DMS153 treated with DMSO at 0.1 percent for 48 hours (cell line): ENCODE data around the gene JSRP1.
"Not testable (repeated sequence)": the region's sequence is repeated elsewhere in the genome, so short reads cannot be mapped to it uniquely, and the experiment has no call there.

Experiments used
- DNase-seq: peaks from one replicate; lab custom pipeline; 2025; ENCODE audit not compliant: unreplicated experiment; lab: John Stamatoyannopoulos, UW

The JSRP1 gene

DNA sequence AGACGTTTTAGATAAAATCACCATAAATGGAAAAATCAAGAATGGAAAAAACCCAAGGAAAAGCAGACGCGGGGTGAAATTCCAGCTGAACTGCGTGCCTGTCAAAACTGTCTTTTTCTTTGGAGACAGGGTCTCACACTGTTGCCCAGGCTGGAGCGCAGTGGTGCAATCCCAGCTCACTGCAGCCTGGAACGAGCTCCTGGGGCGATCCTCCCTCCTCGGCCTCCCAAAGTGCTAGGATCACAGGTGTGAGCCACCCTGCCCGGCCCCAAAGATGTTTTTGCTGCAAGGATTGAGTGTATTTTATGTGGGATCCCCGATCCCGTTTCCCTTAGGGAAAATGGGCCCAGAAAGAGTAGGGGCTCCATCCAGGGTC lies 26.6 kb upstream of the JSRP1 start:
- no peak for DNase-seq

GRCh38 chr19:2282062-2282861 lies 26.0 kb upstream of the JSRP1 start, which contains the start of gene PEAK3:
PEAK3 (minus strand) TSS chr19:2282175; CDS start chr19:2280931, 1,244 bp downstream.
- no peak for DNase-seq

DNA sequence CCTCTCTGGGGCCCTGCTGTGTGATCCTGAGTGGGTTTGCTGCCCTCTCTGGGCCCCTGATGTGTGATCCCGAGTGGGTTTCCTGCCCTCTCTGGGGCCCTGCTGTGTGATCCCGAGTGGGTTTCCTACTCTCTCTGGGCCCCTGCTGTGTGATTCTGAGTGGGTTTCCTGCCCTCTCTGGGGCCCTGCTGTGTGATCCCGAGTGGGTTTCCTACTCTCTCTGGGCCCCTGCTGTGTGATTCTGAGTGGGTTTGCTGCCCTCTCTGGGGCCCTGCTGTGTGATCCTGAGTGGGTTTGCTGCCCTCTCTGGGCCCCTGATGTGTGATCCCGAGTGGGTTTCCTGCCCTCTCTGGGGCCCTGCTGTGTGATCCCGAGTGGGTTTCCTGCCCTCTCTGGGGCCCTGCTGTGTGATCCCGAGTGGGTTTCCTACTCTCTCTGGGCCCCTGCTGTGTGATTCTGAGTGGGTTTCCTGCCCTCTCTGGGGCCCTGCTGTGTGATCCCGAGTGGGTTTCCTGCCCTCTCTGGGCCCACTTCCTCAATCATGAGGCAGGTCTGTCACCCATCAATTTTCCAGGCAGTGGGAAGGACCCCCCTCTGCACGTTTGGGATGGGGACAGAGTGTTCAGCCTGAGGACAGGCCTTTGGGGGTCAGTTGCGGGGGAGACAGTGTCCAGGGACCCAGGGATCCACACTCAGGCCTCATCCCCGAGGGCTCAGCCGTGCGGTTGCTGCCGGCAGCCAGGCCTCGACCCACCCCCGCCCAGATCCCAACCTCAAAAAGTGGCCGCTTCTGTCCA lies 25.2 kb upstream of the JSRP1 start:
- not testable (repeated sequence) for DNase-seq

GRCh38 chr19:2280633-2281264 lies 24.5 kb upstream of the JSRP1 start:
- DNase-seq, result no peak

DNA sequence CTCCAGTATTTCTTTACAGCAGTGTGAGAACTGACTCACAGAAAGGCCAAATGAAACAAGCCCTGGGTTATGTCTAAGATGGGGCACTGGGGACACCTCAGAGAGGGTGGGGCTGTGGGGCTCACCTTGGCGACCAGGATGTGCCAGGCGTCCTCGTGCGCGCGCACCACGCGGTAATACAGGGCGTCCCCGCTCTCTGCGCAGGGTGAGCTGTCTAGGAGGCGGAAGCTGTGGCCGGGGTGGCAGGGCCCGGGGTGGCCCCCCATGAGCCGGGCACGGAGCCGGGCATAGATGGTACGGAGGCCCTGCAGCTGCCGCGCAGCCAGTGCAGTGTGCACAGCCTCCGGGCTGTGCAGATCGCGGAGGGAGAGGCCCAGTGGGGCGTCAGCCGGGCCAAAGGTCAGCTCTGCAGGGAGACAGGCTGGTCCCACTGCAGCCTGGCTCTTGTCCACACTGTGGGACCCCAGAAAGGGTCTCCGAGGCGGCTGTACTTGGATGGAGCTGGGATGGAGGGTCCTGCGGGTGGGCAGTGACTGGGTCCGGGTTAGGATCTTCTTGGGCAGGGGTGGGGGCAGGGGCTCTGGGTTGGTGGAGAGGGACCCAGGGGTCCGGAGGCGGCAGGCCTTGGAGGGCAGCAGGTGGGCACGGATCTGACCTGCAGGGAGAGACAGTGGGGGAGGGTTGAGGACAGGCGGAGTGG lies 22.4 kb upstream of the JSRP1 start:
- DNase-seq, result no peak

DNA sequence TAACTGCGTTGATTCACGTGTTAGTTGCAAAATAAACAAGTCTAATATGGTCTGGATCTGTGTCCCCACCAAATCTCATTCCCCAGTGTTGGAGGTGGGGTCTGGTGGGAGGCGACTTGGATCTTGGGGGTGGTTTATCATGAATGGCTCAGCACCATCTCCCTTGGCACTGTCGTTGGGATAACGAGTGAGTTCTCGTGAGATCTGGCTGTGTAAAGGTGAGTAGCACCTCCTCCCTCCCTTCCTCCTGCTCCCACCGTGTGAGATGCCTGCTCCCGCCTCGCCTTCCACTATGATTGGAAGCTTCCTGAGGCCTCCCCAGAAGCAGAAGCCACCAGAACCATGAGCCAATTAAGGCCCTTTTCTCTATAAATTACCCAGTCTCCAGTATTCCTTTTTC lies 20.9 kb upstream of the JSRP1 start:
- no peak for DNase-seq

DNA sequence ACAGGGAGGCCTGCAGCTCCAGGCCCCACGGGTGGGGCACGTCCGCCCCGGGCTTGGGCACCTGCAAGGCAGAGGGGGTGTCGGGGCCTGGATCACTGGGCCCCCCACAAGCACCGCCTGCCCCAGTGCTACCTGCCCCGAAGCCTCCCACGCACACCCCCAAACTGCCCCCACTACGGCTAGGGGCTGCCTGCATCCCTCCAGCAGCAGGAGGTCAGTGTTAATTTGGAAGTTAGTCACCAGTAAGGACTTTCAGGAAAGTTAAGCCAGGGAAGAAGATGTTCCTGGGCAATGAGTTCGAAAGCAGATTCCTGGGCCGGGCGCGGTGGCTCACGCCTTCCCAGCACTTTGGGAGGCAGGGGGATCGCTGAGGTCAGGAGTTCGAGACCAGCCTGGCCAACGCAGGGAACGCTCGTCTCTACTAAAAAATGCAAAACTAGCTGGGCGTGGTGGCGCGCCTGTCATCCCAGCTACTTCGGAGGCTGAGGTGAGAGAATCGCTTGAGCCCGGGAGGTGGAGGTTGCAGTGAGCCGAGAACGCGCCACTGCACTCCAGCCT lies 20.3 kb upstream of the JSRP1 start:
- DNase-seq, result no peak

GRCh38 chr19:2275588-2276428 lies 19.6 kb upstream of the JSRP1 start:
- DNase-seq, result no peak

DNA sequence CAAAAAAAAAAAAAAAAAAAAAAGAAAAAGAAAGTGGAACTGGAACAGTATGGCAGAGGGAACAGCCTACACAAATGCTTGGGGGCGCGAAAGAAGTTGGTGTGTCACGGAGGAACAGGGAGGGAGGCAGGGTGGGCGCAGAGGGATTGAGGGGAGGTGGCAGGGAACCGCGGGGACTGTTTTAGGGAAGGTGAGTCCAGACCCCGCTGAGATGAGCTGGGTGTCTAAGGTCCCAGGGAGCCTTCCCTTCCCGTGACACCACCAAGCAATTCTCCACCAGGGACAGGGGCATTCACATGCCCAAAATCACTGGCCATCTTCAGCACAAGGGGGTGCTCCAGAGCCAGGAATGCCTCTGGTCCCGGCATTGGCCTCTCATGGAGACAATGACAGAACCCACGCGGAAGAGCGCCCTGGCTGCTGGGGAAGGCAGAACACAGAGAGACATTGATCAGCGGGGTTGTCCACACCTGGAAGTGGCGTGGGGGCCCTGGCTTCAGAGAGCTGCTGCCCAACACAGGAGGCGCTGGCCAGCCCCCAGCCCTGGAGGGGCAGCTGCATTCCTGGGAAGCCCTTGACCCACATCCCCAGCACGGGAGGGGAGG lies 18.8 kb upstream of the JSRP1 start:
- no peak for DNase-seq

- no peak for DNase-seq
Observed at GRCh38 chr19:2274185-2274711, 18.0 kb upstream of the JSRP1 start.

- peak; percentile 22 for DNase-seq
Observed at GRCh38 chr19:2273356-2274184, 17.4 kb upstream of the JSRP1 start.

DNA sequence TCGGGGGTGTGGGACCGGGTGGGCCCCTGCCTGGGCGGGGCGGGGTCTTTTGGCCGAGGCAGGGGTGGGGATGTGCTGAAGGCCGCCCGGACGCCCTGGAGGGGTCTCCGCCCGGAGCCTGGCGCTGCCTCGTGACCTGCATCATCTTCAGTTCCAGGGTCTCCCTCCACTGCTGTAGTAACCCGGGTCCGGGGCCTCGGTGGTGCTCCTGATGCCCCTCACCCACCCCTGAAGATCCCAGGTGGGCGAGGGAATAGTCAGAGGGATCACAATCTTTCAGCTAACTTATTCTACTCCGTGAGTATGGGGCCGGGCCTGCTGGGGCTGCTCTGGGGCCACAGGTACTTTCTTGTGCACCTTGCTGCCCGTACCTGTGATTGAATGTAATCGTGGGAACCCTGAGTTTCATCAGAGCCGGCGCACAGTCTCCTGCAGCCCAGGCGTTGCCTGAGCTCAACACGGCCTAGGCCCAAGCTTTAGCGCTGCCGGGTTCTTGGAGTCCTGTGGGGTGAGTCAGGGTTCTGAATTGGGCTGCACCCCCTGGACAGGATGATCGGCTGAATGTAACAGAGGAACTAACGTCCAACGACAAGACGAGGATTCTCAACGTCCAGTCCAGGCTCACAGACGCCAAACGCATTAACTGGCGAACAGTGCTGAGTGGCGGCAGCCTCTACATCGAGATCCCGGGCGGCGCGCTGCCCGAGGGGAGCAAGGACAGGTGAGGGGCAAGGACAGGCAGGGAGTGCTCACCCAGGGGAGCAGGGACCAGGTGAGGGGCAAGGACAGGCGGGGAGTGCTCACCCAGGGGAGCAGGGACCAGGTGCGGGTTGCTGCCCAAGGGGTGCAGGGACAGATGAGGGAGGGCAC lies 15.3 kb upstream of the JSRP1 start:
- no peak for DNase-seq

DNA sequence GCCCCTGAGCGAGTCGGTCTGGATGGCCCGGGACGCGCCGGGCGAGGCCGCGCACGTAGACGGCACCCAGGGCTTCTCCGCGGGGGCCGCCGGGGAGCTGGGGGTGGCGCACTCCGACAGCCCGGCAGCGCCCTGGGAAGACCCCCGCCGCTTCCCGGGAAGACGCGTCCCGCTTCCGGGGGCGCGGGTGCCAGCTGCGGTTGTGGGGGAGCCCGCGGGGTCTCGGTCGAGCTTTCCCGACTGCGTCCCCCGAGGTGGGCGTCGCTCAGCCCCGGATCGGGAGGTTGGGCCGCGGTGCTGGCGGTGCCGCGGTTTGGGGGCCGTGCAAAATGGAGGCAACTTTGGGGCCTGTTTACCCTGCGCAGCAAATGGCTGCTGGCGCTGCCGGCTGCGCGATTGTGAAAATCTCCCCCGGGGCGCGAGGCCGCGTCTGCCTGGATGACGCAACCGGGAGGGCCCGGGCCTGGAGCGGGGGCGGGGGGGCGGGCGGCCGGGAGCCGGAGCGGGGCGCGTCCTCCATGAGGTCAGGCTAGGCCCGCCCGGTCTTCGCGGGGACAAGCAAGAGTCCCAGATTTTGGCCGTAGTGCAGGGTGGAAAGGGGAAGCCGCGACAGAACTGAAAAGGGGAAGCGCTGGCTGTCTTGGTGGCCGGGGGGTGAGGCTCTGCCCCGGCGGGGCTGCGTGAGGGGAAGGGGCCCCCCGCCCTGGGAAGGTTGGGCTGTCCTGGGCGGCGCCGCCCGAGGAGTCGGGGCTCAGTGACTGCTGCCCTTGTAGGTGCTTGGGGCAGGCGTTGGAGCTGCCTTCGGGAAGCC lies 14.4 kb upstream of the JSRP1 start:
- no peak for DNase-seq

DNA sequence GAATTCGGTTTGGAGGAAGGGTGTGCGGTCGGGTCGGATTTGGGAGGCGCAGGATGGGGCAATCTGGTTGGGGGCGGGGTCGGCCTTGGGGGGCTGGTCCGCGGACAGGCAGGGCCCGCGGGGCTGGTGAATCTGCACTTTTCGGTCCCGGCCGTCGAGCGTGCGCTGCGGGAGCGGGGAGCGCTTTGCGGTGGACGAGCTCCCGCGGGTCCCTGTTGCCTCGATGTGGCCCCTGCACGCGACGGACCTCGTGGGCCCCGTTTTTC lies 13.9 kb upstream of the JSRP1 start:
- DNase-seq, result no peak

- DNase-seq, result peak; percentile 62
Observed at GRCh38 chr19:2269244-2270156, 13.3 kb upstream of the JSRP1 start.

DNA sequence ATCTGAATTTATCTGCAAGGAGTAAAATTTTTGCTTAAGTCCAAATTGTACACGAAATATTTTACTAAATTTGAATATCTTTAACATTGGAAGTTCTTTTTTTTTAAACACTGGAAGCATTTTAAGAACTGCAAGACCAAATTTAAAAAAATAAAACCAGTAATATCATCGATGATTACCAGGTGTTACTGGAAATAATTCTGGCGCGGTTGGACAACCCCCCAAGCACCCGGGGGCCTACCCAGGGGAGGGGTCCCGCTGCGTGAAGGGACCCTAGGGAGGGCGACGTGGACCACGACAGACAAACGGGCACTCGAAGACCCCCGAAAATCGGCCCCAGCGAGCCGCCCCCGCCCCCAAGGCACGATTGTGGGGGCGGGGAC lies 12.6 kb upstream of the JSRP1 start:
- DNase-seq, result no peak
